Heart left ventricle (tissue), 13 donors: Measurements from ENCODE around the gene CNGA3.

Experiments
- POLR2A ChIP-seq, 2 donors: fragments of 450-650 bp; IDR thresholded peaks; one replicate each; pipeline ENCODE4 v1.6.1; 2017; ENCODE audit warnings: antibody characterized with exemption in 2 of 2, mild to moderate bottlenecking in 2 of 2, moderate library complexity in 2 of 2
- TF ChIP-seq, protein P1 (sequence below), 12 donors: fragments of 200-600 bp; sonication (generic) in 4 of 12; IDR thresholded peaks; one replicate each; pipeline versions ENCODE4 v1.5.0 to v1.8.0; 2018 to 2022; ENCODE audit warnings: antibody characterized with exemption in 12 of 12, mild to moderate bottlenecking in 5 of 12
- donor health status: ischemic (EF 13 %, LVEDD 7.1; RV severe dilation, severe dysfunction).
- donor health status: DM: no; HTN: yes; CAD: no.
- donor health status: DM: no; HTN: no; CAD: no.
- donor health status: ischemic (EF 25% LVEDD 6.9; RV normal size, moderate dysfunction).
- donor health status: ischemic (EF 25% LVEDD 5.7; RV mildly dilated, moderate dysfunction).
- donor health status: ischemic (EF 35%, LVEDD 5.7; RV mildly dilated, moderate dysfunction).
- donor health status: nonischemic (EF 11% LVEDD 7.7; RV severe dilation, severe dysfunction).
- donor health status: DM: yes; HTN: yes; CAD: no.
- donor health status: PGD.
- donor health status: ischemic (EF 29% LVEDD 5.4; RV normal size, mild dysfunction).
- donor health status: nonischemic (EF 23%, LVEDD 6.1; RV moderate dilation, normal function).

GRCh38 chr2:98432145-98432544 is 85.9 kb downstream of the CNGA3 start:
- TF ChIP-seq, protein P1, sequence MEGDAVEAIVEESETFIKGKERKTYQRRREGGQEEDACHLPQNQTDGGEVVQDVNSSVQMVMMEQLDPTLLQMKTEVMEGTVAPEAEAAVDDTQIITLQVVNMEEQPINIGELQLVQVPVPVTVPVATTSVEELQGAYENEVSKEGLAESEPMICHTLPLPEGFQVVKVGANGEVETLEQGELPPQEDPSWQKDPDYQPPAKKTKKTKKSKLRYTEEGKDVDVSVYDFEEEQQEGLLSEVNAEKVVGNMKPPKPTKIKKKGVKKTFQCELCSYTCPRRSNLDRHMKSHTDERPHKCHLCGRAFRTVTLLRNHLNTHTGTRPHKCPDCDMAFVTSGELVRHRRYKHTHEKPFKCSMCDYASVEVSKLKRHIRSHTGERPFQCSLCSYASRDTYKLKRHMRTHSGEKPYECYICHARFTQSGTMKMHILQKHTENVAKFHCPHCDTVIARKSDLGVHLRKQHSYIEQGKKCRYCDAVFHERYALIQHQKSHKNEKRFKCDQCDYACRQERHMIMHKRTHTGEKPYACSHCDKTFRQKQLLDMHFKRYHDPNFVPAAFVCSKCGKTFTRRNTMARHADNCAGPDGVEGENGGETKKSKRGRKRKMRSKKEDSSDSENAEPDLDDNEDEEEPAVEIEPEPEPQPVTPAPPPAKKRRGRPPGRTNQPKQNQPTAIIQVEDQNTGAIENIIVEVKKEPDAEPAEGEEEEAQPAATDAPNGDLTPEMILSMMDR (IDR thresholded peaks at IDR 0.05) = no peak
- TF ChIP-seq POLR2A (IDR thresholded peaks at IDR 0.05) = no peak
